Upper lobe of left lung (tissue), 6 donors: ENCODE results near the gene PRKN. TPM values are rescaled to one million over a fixed set of nuclear protein-coding genes. Genes with fewer than 3 reads are reported as not detected.

Experiments
- ATAC-seq, 2 donors: fragments of 200-7000 bp; cut with Tn5 transposase; one replicate each; pipeline ENCODE4 v1.9.1; 2022; ENCODE audit warnings: mild to moderate bottlenecking in 2 of 2, moderate library complexity in 2 of 2; ENCODE audit not compliant: low FRiP score in 2 of 2
- DNase-seq, 2 donors: peaks; one replicate each; pipeline ENCODE4 v3.0.0-alpha.2; 2019 to 2020
- H3K27ac ChIP-seq, 4 donors: fragments of 200-600 bp; sonication (generic); one replicate each; pipeline ENCODE4 v1.5.1; 2016 to 2019
- H3K27me3 ChIP-seq, 4 donors: fragments of 200-600 bp; sonication (generic); one replicate each; pipeline ENCODE4 v1.5.1; 2017 to 2019
- H3K36me3 ChIP-seq, 4 donors: fragments of 200-600 bp; sonication (generic); one replicate each; pipeline ENCODE4 v1.5.1; 2016 to 2019
- H3K4me1 ChIP-seq, 4 donors: fragments of 200-600 bp; sonication (generic); one replicate each; pipeline ENCODE4 v1.5.1; 2018 to 2019
- H3K4me3 ChIP-seq, 4 donors: fragments of 200-600 bp; sonication (generic); one replicate each; pipeline ENCODE4 v1.5.1; 2017 to 2019; ENCODE audit warnings: mild to moderate bottlenecking in 2 of 4, moderate library complexity in 1 of 4
- H3K9me3 ChIP-seq, 4 donors: fragments of 200-600 bp; sonication (generic); one replicate each; pipeline ENCODE4 v1.5.1; 2018 to 2019
- EP300 ChIP-seq, 4 donors: sonication (generic); formaldehyde crosslinking; IDR thresholded peaks; one replicate each; pipeline ENCODE4 v1.5.1; 2017; ENCODE audit warnings: antibody characterized with exemption in 4 of 4, control low read depth in 2 of 4
- POLR2A ChIP-seq, 4 donors: fragments of 450-650 bp; IDR thresholded peaks; one replicate each; pipeline ENCODE4 v1.5.1; 2016 to 2017; ENCODE audit warnings: antibody characterized with exemption in 4 of 4, mild to moderate bottlenecking in 2 of 4
- POLR2AphosphoS5 ChIP-seq, 2 donors: sonication (generic); formaldehyde crosslinking; IDR thresholded peaks; one replicate each; pipeline ENCODE4 v1.5.1; 2017; ENCODE audit warnings: antibody characterized with exemption in 2 of 2
- WGBS, 2 donors: methylation state at CpG; one replicate each; pipeline ENCODE4 v1.1.5; 2017 to 2018; 5-methylcytosine and 5-hydroxymethylcytosine counted together
- total RNA-seq, 6 donors: library from RNA; depleted of rRNA in 4 of 6; stranded (reverse); fragments of >200 nt in 4 of 6; gene quantifications; one replicate each; pipeline versions ENCODE4 v1.1.0 to v1.2.1, GENCODE V29; 2016 to 2021
- TF ChIP-seq, protein P1 (sequence below), 6 experiments: fragments of 450-650 bp in 4 of 6; fragments of 200-600 bp in 2 of 6; sonication (generic) in 2 of 6; IDR thresholded peaks; one replicate each; pipeline ENCODE4 v1.5.1; 2016 to 2019; ENCODE audit warnings: antibody characterized with exemption in 6 of 6
- donor health status: DM: no; HTN: no; CAD: no; lungs with moderate emphysema.
- donor health status: DM: no; HTN: yes; CAD: no; lungs with severe emphysema.

Gene PRKN
- total RNA-seq, 6 donors from 2014 or later = 2.7 to 29.3 (median 5.5) TPM

DNA sequence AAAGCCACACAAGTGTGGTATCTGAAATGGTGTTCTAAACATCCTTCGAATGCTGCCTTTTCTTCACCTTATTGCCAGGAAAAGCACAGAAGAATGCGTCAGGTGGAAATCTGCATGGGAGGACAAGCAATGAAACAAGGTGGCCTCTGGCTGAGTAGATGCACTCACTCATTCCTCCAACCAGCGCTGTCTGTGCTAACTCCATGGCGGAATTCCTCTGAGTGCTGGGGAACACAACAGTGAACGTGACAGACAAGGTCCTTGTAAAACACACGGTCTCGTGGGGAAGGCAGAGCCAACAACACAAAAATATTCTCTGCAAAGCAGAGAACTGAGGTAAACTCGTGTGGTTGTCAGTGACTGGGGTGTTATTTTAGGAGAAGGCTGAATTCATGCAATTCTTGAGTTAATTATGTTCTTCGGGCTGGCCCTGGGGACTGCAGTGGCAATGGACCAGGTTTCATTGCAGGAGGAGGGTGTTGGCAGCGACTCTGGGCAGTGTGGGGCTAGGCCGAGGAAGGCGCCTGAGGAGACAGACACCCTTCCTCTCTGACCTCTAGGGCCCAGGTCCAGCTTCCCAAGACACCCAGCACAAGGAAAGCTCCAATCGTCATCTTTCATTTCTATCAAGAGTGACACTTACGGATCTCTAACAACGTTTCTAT, 339.7 kb downstream of the PRKN start:
- no peaks in the 10 kb centered on the region for H3K36me3 ChIP-seq
- TF ChIP-seq, protein P1, sequence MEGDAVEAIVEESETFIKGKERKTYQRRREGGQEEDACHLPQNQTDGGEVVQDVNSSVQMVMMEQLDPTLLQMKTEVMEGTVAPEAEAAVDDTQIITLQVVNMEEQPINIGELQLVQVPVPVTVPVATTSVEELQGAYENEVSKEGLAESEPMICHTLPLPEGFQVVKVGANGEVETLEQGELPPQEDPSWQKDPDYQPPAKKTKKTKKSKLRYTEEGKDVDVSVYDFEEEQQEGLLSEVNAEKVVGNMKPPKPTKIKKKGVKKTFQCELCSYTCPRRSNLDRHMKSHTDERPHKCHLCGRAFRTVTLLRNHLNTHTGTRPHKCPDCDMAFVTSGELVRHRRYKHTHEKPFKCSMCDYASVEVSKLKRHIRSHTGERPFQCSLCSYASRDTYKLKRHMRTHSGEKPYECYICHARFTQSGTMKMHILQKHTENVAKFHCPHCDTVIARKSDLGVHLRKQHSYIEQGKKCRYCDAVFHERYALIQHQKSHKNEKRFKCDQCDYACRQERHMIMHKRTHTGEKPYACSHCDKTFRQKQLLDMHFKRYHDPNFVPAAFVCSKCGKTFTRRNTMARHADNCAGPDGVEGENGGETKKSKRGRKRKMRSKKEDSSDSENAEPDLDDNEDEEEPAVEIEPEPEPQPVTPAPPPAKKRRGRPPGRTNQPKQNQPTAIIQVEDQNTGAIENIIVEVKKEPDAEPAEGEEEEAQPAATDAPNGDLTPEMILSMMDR (IDR thresholded peaks at IDR 0.05) = no peak
- TF ChIP-seq POLR2AphosphoS5 (IDR thresholded peaks at IDR 0.05) = no peak
- TF ChIP-seq EP300 (IDR thresholded peaks at IDR 0.05) = no peak
- TF ChIP-seq POLR2A (IDR thresholded peaks at IDR 0.05) = no peak
- WGBS, 2 donors = 87 to 93% methylated on average over 15 of the region's 15 CpGs
- DNase-seq (no peak), ATAC-seq (no peak)
- no peaks in the 10 kb centered on the region for H3K4me1 ChIP-seq
- H3K9me3 ChIP-seq = no peaks in the 10 kb centered on the region
- no peaks in the 10 kb centered on the region for H3K27me3 ChIP-seq
- no peak overlapping the region for H3K4me3 ChIP-seq
- no peak overlapping the region for H3K27ac ChIP-seq

DNA sequence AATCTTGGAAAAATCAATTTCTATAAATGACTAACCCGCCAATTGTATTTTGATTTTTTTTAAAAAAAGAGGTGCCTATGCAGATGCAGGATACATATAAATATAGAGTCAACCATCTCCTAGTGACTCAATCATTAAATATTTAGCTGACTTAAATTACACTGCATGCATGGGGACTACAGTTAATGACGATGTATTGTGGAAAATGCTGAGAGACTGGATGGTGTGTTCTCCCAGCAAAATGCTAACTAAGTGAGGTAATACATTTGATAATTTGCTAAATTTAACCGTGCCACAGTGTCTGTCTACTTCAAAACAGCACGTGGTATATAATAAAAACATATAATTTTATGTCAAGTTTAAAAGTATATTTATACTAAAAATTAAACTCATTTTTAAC, 341.6 kb downstream of the PRKN start:
- WGBS, 2 donors = 89 to 91% methylated on average over 4 of the region's 4 CpGs
- H3K27me3 ChIP-seq = no peaks in the 10 kb centered on the region
- no peak for ATAC-seq
- no peaks in the 10 kb centered on the region for H3K9me3 ChIP-seq
- no peak overlapping the region for H3K4me3 ChIP-seq
- no peaks in the 10 kb centered on the region for H3K4me1 ChIP-seq
- no peak for DNase-seq
- H3K36me3 ChIP-seq = no peaks in the 10 kb centered on the region
- TF ChIP-seq, protein P1 (IDR thresholded peaks at IDR 0.05) = no peak
- TF ChIP-seq POLR2A (IDR thresholded peaks at IDR 0.05) = no peak
- TF ChIP-seq POLR2AphosphoS5 (IDR thresholded peaks at IDR 0.05) = no peak
- TF ChIP-seq EP300 (IDR thresholded peaks at IDR 0.05) = no peak
- H3K27ac ChIP-seq = no peak overlapping the region

DNA sequence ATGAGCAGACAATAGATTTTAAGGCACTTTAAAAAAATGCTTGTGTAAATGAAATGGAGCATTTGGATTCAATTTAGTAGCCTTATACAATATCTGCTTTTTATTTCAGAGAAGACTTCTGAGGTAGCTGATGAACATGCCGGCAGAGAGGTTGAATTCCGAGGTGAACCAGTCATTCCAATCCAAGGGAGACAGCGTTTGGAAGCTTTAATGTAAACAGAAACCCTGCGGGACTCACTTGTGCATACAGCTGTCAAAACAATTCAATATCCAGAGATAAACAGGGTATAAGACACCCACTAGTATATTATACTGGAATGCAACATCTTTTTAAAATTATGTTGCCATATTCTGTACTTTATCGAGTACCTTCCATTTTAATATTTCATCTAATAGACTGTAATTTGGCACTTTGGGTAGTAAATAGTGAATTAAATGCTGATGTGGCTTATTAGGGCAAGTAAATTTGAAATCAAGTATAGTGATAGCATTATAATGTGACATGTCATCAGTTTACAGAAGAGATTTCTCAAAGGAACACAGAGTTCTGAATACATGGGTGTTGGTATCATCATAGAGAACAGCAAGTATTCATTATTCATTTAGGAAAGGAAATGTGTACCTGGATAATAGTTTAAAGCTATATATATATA, 347.7 kb downstream of the PRKN start:
- no peak for ATAC-seq
- WGBS, 2 donors = 43 to 62% methylated on average over 5 of the region's 5 CpGs

DNA sequence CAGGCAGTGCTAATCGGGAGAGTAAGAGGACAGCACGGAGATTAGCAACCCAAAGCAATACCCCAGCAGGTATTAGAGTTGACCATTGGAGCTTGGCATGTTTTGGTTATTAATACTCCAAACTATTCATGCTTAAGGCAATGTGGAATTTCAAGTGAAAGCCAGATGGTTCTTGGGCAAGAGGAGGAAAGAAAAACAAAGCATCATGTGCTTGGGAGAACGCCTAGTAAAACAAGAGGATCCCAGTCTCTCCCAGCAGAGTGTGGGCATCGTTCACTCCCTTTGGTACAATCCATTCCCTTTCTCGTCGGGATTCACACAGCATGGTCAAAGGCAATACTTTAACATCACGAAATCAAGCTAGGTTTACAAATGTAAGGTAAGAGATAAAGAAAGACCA, 349.8 kb downstream of the PRKN start:
- no peak overlapping the region for H3K27ac ChIP-seq
- ATAC-seq (no peak), DNase-seq (no peak)
- H3K4me3 ChIP-seq = no peak overlapping the region
- 93 to 94% methylated on average over 7 of the region's 7 CpGs for WGBS, 2 donors
- H3K4me1 ChIP-seq = no peaks in the 10 kb centered on the region
- no peaks in the 10 kb centered on the region for H3K9me3 ChIP-seq
- no peaks in the 10 kb centered on the region for H3K36me3 ChIP-seq
- no peaks in the 10 kb centered on the region for H3K27me3 ChIP-seq
- TF ChIP-seq, protein P1 (IDR thresholded peaks at IDR 0.05) = no peak
- TF ChIP-seq POLR2A (IDR thresholded peaks at IDR 0.05) (no peak), EP300 (IDR thresholded peaks at IDR 0.05) (no peak), POLR2AphosphoS5 (IDR thresholded peaks at IDR 0.05) (no peak)

More for the DNA sequence above, 347.7 kb downstream of the PRKN start:
- TF ChIP-seq POLR2AphosphoS5 (IDR thresholded peaks at IDR 0.05) (no peak), EP300 (IDR thresholded peaks at IDR 0.05) (no peak), POLR2A (IDR thresholded peaks at IDR 0.05) (no peak)
- TF ChIP-seq, protein P1 (IDR thresholded peaks at IDR 0.05) = no peak
- DNase-seq = no peak
- no peaks in the 10 kb centered on the region for H3K36me3 ChIP-seq
- H3K9me3 ChIP-seq = no peaks in the 10 kb centered on the region
- no peak overlapping the region for H3K4me3 ChIP-seq
- H3K27ac ChIP-seq = no peak overlapping the region
- no peaks in the 10 kb centered on the region for H3K27me3 ChIP-seq
- H3K4me1 ChIP-seq = no peaks in the 10 kb centered on the region
